Measurements from ENCODE around the gene KCNJ6. TPM values are rescaled to one million over a fixed set of nuclear protein-coding genes. Genes with fewer than 3 reads are reported as not detected.

Gene KCNJ6
- total RNA-seq, 1 experiment from 2014 or later: 1.2 TPM

DNA sequence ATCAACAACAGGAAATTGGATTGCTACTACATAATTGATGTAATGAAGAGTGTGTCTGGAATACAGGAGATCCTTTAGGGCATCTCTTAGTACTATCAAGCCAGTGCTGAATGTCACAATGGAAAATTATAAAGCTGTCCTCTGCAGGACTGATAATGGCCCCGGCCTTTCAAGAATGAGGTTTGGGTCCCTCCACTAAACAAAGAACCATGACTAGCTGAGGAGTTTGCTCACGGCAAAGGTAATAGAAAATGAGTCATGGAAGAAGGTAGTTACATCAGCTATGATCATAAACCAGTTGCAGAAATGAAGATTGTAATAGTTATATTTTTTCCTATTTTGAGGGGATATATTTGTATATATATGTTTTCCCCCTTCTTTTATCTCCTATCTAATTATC is 145.8 kb downstream of the KCNJ6 start:
- Histone ChIP-seq H3K9me3 (ENCODE audit: control insufficient read depth, low read depth, low read length) (no peaks in the 10 kb centered on the region), H3K18ac (ENCODE audit: insufficient read length, low read depth, low read length) (no peak overlapping the region), H3K56ac (ENCODE audit: insufficient read length, low read depth, low read length) (no peak overlapping the region), H3T11ph (ENCODE audit: low read length) (no peak overlapping the region), H3K79me2 (ENCODE audit: insufficient read depth, low read length) (no peaks in the 10 kb centered on the region), H2BK12ac (ENCODE audit: insufficient read length, low read depth, low read length) (no peak overlapping the region), H3K4me1 (ENCODE audit: insufficient read depth, low read length) (no peaks in the 10 kb centered on the region), H3K9ac (ENCODE audit: extremely low read depth, insufficient read length, low read length) (no peak overlapping the region), H2BK20ac (ENCODE audit: low read depth, low read length, poor library complexity, severe bottlenecking) (no peak overlapping the region), H3K14ac (ENCODE audit: insufficient read depth, low read length) (no peak overlapping the region), H2BK120ac (ENCODE audit: low read depth, low read length, poor library complexity, severe bottlenecking) (no peak overlapping the region), H4K5ac (ENCODE audit: insufficient read length, low read depth, low read length) (no peak overlapping the region), H3K23me2 (ENCODE audit: insufficient read length, low read depth, low read length, poor library complexity, severe bottlenecking) (no peaks in the 10 kb centered on the region), H3K27ac (ENCODE audit: insufficient read length, low read depth, low read length) (no peak overlapping the region), H2AFZ (ENCODE audit: low read length) (no peak overlapping the region), H4K91ac (ENCODE audit: insufficient read length, low read depth, low read length) (no peak overlapping the region), H3K27me3 (ENCODE audit: insufficient read depth, low read length) (no peaks in the 10 kb centered on the region), H3K4me2 (ENCODE audit: insufficient read depth, insufficient read length, low read length) (no peak overlapping the region), H2AK5ac (ENCODE audit: insufficient read length, low read length) (no peak overlapping the region), H3K4ac (ENCODE audit: low read depth, low read length) (no peak overlapping the region), H2BK5ac (ENCODE audit: insufficient read length, low read length) (no peak overlapping the region), H4K20me1 (ENCODE audit: control insufficient read depth, insufficient read depth, insufficient read length) (no peaks in the 10 kb centered on the region), H3K79me1 (ENCODE audit: insufficient read depth, low read depth, low read length, poor library complexity, severe bottlenecking) (no peaks in the 10 kb centered on the region), H2BK15ac (ENCODE audit: low read depth, low read length) (no peak overlapping the region), H4K8ac (replicated peaks; ENCODE audit: insufficient read length, low read depth, low read length) (no peak overlapping the region), H3K23ac (ENCODE audit: insufficient read length, low read depth, low read length) (no peak overlapping the region)
- peaks cover 13 to 17% of the 10 kb centered on the region in 2 experiments for H3K4me1 Mint-ChIP-seq
- peaks cover 14 to 19% of the 10 kb centered on the region in 2 experiments for H3K9me3 Mint-ChIP-seq
- H3K27ac Mint-ChIP-seq: no peak overlapping the region
- H3K4me3 Mint-ChIP-seq: no peak overlapping the region; a peak in 1 of 5 replicates
- H3K36me3 Mint-ChIP-seq (ENCODE audit: insufficient read depth in 1 of 3, low read depth in 3 of 3): peaks cover 0 to 22% (median 12%) of the 10 kb centered on the region in 3 experiments; a peak in 5 of 7 replicates
- TF ChIP-seq, protein P1, sequence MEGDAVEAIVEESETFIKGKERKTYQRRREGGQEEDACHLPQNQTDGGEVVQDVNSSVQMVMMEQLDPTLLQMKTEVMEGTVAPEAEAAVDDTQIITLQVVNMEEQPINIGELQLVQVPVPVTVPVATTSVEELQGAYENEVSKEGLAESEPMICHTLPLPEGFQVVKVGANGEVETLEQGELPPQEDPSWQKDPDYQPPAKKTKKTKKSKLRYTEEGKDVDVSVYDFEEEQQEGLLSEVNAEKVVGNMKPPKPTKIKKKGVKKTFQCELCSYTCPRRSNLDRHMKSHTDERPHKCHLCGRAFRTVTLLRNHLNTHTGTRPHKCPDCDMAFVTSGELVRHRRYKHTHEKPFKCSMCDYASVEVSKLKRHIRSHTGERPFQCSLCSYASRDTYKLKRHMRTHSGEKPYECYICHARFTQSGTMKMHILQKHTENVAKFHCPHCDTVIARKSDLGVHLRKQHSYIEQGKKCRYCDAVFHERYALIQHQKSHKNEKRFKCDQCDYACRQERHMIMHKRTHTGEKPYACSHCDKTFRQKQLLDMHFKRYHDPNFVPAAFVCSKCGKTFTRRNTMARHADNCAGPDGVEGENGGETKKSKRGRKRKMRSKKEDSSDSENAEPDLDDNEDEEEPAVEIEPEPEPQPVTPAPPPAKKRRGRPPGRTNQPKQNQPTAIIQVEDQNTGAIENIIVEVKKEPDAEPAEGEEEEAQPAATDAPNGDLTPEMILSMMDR (conservative IDR thresholded peaks at IDR 0.05): no peak
- no CpG with 5 or more reads among the region's 2 CpGs for WGBS (ENCODE audit: extremely low coverage, insufficient read length, low lambda C conversion rate)
- DNase-seq: no peak
- H3K27me3 Mint-ChIP-seq (ENCODE audit: low read depth): no peaks in the 10 kb centered on the region; the same call in 1 of the 2 replicates

Measured in H9 (cell line).